Measurements from ENCODE around the gene TOMM40.

The TOMM40 gene

GRCh38 chr19:44931541-44931940 is 40.5 kb downstream of the TOMM40 start:
- no peak for DNase-seq

GRCh38 chr19:44939668-44940067 is 48.6 kb downstream of the TOMM40 start:
- DNase-seq: no peak

GRCh38 chr19:44942067-44942571 is 51.1 kb downstream of the TOMM40 start, which contains the start of gene APOC4:
TSS of gene APOC4 (plus strand) at chr19:44942237. CDS start at chr19:44942278, 41 bp downstream.
- no peak for DNase-seq

GRCh38 chr19:44943801-44944249 is 52.8 kb downstream of the TOMM40 start:
- no peak for DNase-seq

- no peak for DNase-seq
These were observed 56.1 kb downstream of the TOMM40 start for GRCh38 chr19:44947041-44947581.

GRCh38 chr19:44948237-44948636 is 57.2 kb downstream of the TOMM40 start:
- no peak for DNase-seq

GRCh38 chr19:44948763-44949374 is 57.8 kb downstream of the TOMM40 start:
- no peak for DNase-seq

- DNase-seq: no peak
These were observed 58.5 kb downstream of the TOMM40 start for GRCh38 chr19:44949550-44949949.

GRCh38 chr19:44951179-44952159 is 60.4 kb downstream of the TOMM40 start:
- peak; percentile 83 for DNase-seq
